NCI-H1436 treated with DMSO at 0.1 percent for 48 hours (cell line): ENCODE results near the gene SLCO1A2.

Source experiments
- DNase-seq: peaks from one replicate; lab custom pipeline; 2025; lab: John Stamatoyannopoulos, UW

The SLCO1A2 gene

DNA sequence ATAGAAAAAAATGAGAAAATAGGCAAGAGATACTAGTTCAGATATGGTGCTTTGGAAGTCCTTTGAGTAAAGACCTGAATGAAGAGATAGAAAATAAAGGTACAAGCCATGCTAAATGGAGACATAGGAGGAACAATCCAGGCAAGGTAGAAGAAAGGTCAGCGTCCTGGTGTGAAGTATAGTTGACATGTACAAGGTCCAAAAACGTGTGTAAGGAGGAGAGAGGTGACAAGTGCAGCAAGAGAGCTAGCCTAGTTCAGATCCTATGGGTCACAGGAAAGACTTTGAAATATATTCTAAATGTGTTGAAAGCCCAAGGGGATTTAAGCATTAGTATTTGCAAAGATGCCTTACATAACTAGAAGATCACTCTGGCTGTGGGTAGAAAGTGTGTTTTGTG is 115.5 kb downstream of the SLCO1A2 start:
- no peak for DNase-seq
